T-helper 2 cell treated with Interferon-gamma antibody and Interleukin-4, amounts not matched to agents 5 μg/mL and 100 μg/mL, for 36 hours (primary cell): Measurements from ENCODE around the gene SYT11.
"Not testable (repeated sequence)": the region's sequence is repeated elsewhere in the genome, so short reads cannot be mapped to it uniquely, and the experiment has no call there.

Source experiments
- DNase-seq: peaks from one replicate; pipeline ENCODE4 v3.0.0; 2021; ENCODE audit warnings: low spot score
- H3K27ac Mint-ChIP-seq: one replicate; pipeline ENCODE4 v1.8.0; 2021; ENCODE audit warnings: mild to moderate bottlenecking, mixed read lengths
- H3K27me3 Mint-ChIP-seq: one replicate; pipeline ENCODE4 v1.8.0; 2021; ENCODE audit warnings: low read depth, mixed read lengths
- H3K36me3 Mint-ChIP-seq: one replicate; pipeline ENCODE4 v1.8.0; 2021; ENCODE audit warnings: low read depth, mixed read lengths
- H3K4me1 Mint-ChIP-seq: one replicate; pipeline ENCODE4 v1.8.0; 2021; ENCODE audit warnings: low read depth, mixed read lengths
- H3K4me3 Mint-ChIP-seq: one replicate; pipeline ENCODE4 v1.8.0; 2022; ENCODE audit warnings: mild to moderate bottlenecking, moderate library complexity, mixed read lengths
- H3K9me3 Mint-ChIP-seq: one replicate; pipeline ENCODE4 v1.8.0; 2021; ENCODE audit warnings: mixed read lengths

SYT11 gene

DNA sequence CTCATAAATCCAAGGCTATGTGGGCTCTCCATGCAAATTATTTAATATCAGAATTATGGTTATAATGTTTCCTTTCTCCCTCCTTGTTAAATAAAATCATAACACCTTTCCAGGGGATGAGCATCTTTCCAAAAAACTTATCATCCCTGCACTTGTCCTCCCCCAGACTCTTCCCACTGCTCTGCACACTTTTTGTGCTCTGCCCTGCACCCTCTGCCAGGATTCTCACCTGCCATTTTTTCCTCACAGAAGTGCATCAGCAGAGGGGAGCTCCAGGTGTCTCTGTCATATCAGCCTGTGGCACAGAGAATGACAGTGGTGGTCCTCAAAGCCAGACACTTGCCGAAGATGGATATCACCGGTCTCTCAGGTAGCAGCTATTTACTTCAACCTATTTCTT lies 20.9 kb downstream of the SYT11 start:
- Mint-ChIP-seq H3K36me3 (peaks cover 15% of the 10 kb centered on the region), H3K4me3 (no peak overlapping the region), H3K9me3 (no peaks in the 10 kb centered on the region), H3K27ac (no peak overlapping the region), H3K4me1 (no peaks in the 10 kb centered on the region), H3K27me3 (no peaks in the 10 kb centered on the region)
- no peak for DNase-seq

DNA sequence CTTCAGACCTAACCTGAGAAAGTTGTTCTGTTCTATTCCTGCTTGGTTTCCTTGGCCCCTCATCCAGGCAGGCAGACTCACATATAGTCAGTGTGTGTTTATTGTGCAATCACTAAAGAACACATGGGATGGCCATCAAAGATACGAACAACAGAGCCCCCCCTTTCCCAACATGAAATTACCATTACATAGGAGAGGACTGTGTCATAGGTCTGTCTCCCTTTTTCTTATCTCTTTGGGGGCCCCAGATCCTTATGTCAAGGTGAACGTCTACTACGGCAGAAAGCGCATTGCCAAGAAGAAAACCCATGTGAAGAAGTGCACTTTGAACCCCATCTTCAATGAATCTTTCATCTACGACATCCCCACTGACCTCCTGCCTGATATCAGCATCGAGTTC lies 21.6 kb downstream of the SYT11 start:
- H3K27me3 Mint-ChIP-seq: no peaks in the 10 kb centered on the region
- peaks cover 13% of the 10 kb centered on the region for H3K36me3 Mint-ChIP-seq
- no peak overlapping the region for H3K27ac Mint-ChIP-seq
- H3K4me1 Mint-ChIP-seq: no peaks in the 10 kb centered on the region
- no peak for DNase-seq
- H3K9me3 Mint-ChIP-seq: no peaks in the 10 kb centered on the region
- no peak overlapping the region for H3K4me3 Mint-ChIP-seq

DNA sequence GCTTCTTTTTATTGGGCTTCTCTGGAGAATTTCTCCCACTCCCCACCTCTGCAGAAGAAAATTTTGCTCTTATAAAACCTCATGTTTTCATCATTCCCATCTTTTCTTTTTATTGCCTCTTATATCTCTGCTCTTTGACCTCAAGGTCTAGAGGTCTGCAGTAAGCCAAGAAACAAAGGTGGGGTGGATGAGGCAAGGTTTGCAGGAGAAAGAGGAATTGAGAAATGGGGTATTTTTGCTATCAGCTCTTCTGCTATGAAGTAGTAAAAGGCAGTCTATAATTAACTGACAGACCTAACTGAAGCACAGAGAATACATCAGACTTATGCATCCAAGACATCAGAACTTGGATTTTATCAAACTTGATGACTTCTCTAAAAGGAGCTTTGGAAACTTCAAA lies 22.9 kb downstream of the SYT11 start:
- no peaks in the 10 kb centered on the region for H3K27me3 Mint-ChIP-seq
- no peak overlapping the region for H3K4me3 Mint-ChIP-seq
- DNase-seq: no peak
- H3K9me3 Mint-ChIP-seq: no peaks in the 10 kb centered on the region
- no peak overlapping the region for H3K27ac Mint-ChIP-seq
- peaks cover 12% of the 10 kb centered on the region for H3K36me3 Mint-ChIP-seq
- no peaks in the 10 kb centered on the region for H3K4me1 Mint-ChIP-seq

DNA sequence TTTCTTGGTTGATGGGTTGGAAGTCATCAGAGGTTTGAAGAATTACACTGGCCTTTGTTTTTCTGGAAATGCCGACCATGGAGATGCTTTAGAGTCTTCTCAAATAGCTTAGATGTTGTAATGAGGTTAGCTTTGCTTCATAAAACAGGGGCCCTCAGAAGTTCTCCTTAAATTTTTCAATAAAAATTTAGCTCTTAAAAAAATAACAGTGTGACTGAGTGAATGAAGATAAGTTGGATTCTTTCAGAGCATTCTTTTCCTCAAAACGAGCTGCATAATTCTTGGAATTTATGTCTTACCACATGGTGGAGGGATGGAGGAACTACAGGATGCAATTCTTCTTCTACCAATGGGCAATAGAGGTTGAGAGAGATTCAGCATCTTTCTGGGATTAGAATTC lies 23.4 kb downstream of the SYT11 start:
- Mint-ChIP-seq H3K27ac (no peak overlapping the region), H3K36me3 (peaks cover 12% of the 10 kb centered on the region), H3K9me3 (no peaks in the 10 kb centered on the region), H3K4me3 (no peak overlapping the region), H3K4me1 (no peaks in the 10 kb centered on the region), H3K27me3 (no peaks in the 10 kb centered on the region)
- no peak for DNase-seq

DNA sequence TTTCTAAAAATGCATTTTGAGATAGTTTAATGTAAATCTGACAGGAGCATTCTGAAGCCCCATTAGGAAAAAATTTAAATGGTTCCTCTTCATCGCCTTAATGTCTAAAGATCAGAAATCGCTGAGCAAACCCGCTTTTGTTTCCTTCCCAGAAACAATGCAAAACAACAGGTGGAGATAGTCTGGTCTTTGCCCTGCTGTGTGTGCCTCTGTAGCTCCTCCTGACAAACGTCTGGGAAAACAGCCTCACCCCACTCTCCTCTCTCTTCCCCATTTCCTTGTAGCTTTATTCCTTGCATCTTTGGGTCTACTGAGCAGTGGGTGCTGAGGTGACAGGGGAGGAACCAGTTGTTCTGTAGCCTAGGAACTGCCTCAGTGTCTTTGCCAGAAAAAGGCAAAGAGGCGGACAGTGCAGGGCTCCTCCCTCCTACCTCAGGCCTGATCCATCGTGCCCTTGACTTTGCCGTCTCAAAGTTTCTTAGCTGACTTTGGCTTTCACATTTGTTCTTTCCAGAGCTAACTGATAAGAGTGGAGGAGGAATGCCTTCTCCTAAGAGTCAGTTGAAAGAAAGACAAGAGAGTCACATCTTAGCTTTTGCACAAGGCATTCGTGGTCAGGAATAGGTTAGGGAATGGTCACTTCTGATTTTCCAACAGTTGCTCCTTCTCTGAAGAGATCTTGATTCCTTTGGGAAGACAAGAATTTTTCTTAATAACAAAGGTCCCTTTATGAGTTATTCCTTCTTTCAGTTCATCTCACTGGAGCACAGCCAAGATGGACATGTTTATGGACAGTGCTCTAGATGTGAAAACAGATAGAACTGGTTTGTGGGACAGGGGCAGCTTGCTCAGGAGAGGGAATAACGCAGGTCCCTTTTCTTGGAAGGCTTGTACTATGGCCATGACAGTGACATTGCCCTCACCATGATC lies 24.9 kb downstream of the SYT11 start:
- H3K4me1 Mint-ChIP-seq: no peaks in the 10 kb centered on the region
- no peak for DNase-seq
- H3K36me3 Mint-ChIP-seq: peaks cover 10% of the 10 kb centered on the region
- H3K27ac Mint-ChIP-seq: no peak overlapping the region
- H3K9me3 Mint-ChIP-seq: no peaks in the 10 kb centered on the region
- H3K27me3 Mint-ChIP-seq: no peaks in the 10 kb centered on the region
- no peak overlapping the region for H3K4me3 Mint-ChIP-seq

DNA sequence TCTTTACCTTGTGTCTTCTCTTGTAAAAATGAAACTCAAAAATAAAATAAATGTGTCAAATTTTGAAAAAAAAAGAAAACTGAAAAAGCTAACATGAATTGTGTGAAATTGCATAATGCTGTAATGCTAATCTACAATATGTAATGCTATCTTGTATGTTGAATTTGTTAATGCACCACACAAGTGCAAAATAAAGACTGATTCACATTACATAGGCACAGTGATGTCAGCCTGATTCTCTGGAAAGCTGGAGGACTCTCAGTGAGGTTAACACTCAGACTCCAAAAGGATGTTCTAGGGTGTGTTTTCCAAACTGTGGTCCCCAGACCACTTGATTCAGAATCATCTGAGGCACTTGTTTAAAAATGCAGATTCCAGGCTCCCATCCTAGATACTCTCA lies 25.6 kb downstream of the SYT11 start:
- no peak overlapping the region for H3K27ac Mint-ChIP-seq
- no peak overlapping the region for H3K4me3 Mint-ChIP-seq
- no peak for DNase-seq
- H3K27me3 Mint-ChIP-seq: no peaks in the 10 kb centered on the region
- H3K4me1 Mint-ChIP-seq: no peaks in the 10 kb centered on the region
- peaks cover 10% of the 10 kb centered on the region for H3K36me3 Mint-ChIP-seq
- H3K9me3 Mint-ChIP-seq: no peaks in the 10 kb centered on the region

DNA sequence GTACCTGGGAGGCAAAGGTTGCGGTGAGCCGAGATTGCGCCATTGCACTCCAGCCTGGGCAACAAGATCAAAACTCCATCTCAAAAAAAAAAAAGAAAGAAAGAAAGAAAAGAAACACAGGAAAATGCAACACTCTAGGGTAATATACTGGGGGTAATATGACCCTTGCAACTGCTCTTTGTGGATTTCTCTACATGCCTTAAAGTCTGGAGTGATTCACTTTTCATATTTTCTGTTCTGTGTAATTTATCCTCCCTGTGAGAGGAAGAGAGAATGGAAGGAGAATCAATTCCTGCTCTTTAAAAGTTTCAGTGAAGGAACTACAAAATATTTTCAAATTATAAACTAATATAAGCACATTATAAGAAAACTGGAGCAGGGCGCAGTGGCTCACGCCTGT lies 29.1 kb downstream of the SYT11 start:
- Mint-ChIP-seq H3K27ac (no peak overlapping the region), H3K9me3 (no peaks in the 10 kb centered on the region), H3K27me3 (no peaks in the 10 kb centered on the region), H3K4me1 (peaks cover 6% of the 10 kb centered on the region), H3K4me3 (no peak overlapping the region), H3K36me3 (peaks cover 2% of the 10 kb centered on the region)
- DNase-seq: no peak

DNA sequence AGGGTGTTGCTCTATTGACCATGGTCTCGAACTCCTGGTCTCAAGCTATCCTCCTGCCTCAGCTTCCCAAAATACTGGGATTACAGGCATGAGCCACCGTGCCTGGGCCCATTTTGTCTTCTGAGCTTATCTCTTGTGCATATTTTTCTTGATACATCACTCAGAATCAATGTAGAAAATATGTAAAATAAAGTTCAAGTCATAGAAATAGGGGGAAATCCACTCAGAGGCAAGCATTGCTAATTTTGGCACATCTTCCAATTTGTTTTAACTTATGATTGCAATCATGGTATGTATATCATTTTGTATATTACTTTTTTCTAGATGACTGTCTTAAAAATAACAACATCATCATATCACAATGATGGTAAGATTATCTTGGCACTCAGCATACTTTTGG lies 30.2 kb downstream of the SYT11 start:
- no peaks in the 10 kb centered on the region for H3K9me3 Mint-ChIP-seq
- H3K27ac Mint-ChIP-seq: no peak overlapping the region
- no peak overlapping the region for H3K4me3 Mint-ChIP-seq
- H3K27me3 Mint-ChIP-seq: no peaks in the 10 kb centered on the region
- H3K36me3 Mint-ChIP-seq: no peaks in the 10 kb centered on the region
- H3K4me1 Mint-ChIP-seq: peaks cover 10% of the 10 kb centered on the region
- no peak for DNase-seq

DNA sequence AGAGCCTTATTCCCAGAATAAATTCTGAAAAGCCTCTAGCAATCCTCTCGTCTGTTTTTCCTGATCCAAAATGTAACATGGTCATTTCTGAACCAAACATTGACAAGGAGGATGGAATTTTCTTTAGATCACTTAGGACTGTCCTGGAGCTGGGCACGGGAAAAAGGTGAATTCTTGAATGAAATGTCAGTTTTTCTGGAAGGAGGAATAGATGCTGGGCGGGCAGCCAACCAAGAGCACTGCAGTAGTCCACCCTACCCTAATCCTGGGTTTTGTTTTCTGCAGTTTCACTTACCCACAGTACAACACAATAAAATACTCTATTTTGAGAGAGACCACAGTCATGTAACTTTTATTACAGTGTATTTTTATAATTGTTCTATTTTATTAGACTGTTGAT lies 30.9 kb downstream of the SYT11 start:
- no peak overlapping the region for H3K27ac Mint-ChIP-seq
- DNase-seq: no peak
- H3K36me3 Mint-ChIP-seq: no peaks in the 10 kb centered on the region
- H3K9me3 Mint-ChIP-seq: no peaks in the 10 kb centered on the region
- H3K4me1 Mint-ChIP-seq: peaks cover 10% of the 10 kb centered on the region
- H3K4me3 Mint-ChIP-seq: no peak overlapping the region
- H3K27me3 Mint-ChIP-seq: no peaks in the 10 kb centered on the region

DNA sequence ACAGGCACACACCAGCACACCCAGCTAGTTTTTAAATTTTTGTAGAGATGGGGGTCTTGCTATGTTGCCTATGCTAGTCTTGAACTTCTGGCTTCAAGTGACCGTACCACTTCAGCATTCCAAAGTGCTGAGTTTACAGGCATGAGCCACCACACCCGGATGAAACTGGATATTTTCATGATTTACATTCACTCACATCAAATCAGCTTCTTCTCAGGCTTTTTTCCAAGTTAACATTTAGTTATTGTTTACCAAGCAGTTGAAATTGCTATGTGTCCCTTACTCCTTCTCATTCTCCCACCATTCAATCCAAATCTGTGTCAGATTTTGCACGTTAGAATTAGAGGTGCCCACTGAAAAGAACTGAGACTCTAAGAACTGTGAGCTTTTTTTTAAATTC lies 33.4 kb downstream of the SYT11 start:
- H3K36me3 Mint-ChIP-seq: peaks cover 8% of the 10 kb centered on the region
- peak overlapping the region; percentile 12 for H3K4me3 Mint-ChIP-seq
- H3K27me3 Mint-ChIP-seq: no peaks in the 10 kb centered on the region
- no peak for DNase-seq
- H3K4me1 Mint-ChIP-seq: peaks cover 10% of the 10 kb centered on the region
- peak overlapping the region; percentile 29 for H3K27ac Mint-ChIP-seq
- no peaks in the 10 kb centered on the region for H3K9me3 Mint-ChIP-seq

DNA sequence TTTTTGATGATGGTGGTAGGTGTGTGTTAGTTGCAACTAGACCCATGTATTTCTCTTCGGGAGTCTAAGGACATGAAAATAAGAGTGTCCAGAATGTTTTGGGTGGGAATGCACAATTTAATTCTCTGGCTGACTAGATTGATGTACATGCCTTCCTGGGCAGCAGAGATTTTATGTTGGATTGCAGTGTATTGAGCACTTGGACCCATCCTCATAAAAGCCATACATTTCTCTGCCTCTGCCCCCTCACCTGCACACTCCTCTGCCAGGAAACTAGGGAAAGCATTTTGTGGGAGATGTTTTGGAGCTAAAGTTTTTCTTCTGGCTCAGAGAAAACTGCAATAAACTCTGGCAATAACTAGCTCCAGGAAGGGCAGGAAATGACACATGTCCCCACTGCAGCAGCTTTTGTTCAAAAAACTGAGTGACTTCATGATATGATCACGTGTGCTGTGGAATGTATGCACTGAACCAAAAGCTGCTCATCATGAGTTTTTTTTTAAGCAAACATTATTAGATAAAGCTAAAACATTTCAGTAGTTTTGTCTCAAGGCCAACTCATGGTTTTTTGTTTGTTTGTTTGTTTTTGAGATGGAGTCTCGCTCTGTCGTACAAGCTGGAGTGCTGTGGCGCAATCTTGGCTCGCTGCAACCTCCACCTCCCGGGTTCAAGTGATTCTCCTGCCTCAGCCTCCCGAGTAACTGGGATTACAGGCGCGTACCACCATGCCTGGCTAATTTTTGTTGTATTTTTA lies 34.2 kb downstream of the SYT11 start:
- H3K4me3 Mint-ChIP-seq: peak overlapping the region; percentile 12
- H3K4me1 Mint-ChIP-seq: peaks cover 10% of the 10 kb centered on the region
- peak overlapping the region; percentile 29 for H3K27ac Mint-ChIP-seq
- peaks cover 10% of the 10 kb centered on the region for H3K36me3 Mint-ChIP-seq
- H3K9me3 Mint-ChIP-seq: no peaks in the 10 kb centered on the region
- H3K27me3 Mint-ChIP-seq: no peaks in the 10 kb centered on the region
- DNase-seq: peak; percentile 14

DNA sequence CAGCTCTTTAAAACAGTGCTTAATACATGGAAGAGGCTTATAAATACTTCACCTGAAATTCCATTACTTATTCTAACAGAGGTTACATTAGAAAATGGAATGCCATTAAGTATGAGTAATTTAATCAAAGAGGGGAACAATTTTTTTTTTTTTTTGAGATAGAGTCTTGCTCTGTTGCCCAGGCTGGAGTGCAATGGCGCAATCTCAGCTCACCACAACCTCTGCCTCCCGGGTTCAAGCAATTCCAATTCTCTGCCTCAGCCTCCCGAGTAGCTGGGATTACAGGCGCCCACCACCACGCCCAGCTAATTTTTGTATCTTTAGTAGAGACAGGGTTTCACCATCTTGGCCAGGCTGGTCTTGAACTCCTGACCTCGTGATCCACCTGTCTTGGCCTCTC lies 36.2 kb downstream of the SYT11 start:
- not testable (repeated sequence) for H3K9me3 Mint-ChIP-seq, H3K4me3 Mint-ChIP-seq, DNase-seq, H3K27me3 Mint-ChIP-seq, H3K27ac Mint-ChIP-seq
- Mint-ChIP-seq H3K36me3 (peaks cover 27% of the 10 kb centered on the region), H3K4me1 (peaks cover 10% of the 10 kb centered on the region)

DNA sequence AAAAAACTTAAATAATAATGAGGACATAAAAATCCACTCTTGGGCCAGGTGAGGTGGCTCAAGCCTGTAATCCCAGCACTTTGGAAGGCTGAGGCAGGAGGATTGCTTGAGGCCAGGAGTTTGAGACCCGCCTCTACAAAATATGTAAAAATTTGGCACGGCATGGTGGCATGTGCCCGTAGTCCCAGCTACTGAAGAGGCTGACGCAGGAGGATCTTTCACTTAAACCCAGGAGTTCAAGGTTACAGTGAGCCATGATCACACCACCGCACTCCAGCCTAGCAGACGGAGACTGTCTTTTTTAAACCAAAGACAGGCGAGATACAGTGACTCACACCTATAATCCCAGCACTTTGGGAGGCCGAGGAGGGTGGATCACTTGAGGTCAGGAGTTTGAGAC lies 37.1 kb downstream of the SYT11 start:
- not testable (repeated sequence) for H3K27me3 Mint-ChIP-seq, H3K4me3 Mint-ChIP-seq, H3K9me3 Mint-ChIP-seq, DNase-seq, H3K27ac Mint-ChIP-seq
- peaks cover 10% of the 10 kb centered on the region for H3K4me1 Mint-ChIP-seq
- H3K36me3 Mint-ChIP-seq: peaks cover 28% of the 10 kb centered on the region

DNA sequence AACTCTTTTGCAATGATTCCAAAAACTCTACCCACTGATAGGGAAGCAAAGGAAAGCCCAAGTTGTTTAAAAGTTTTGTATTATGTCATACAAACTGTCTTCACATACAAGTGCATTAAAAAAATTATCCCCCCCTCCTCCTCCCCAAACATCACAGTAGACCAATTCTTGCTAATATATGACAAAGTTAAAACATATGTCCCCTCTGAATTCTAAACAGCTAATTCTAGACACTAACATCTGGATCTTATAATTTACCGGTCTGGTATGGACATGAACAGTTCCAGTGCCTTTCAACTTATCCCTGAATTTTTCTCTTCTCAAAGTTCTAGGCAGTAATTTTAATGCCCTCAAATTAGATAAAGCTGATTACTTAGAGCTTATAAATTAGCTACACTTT lies 38.4 kb downstream of the SYT11 start:
- Mint-ChIP-seq H3K27ac (peak overlapping the region; percentile 16), H3K4me1 (peaks cover 10% of the 10 kb centered on the region), H3K36me3 (peaks cover 28% of the 10 kb centered on the region), H3K4me3 (no peak overlapping the region), H3K27me3 (no peaks in the 10 kb centered on the region), H3K9me3 (no peaks in the 10 kb centered on the region)
- no peak for DNase-seq
